GM12873 (cell line): Measurements from ENCODE around the gene GRID2.

Source experiments
- TF ChIP-seq, protein P1 (sequence below): IDR thresholded peaks from 2 replicates; pipeline ENCODE4 v1.5.1; 2012; ENCODE audit warnings: low read depth, mild to moderate bottlenecking, moderate library complexity, low read length, control low read depth; ENCODE audit not compliant: insufficient read depth; ENCODE audit errors: missing control alignments

Gene GRID2

DNA sequence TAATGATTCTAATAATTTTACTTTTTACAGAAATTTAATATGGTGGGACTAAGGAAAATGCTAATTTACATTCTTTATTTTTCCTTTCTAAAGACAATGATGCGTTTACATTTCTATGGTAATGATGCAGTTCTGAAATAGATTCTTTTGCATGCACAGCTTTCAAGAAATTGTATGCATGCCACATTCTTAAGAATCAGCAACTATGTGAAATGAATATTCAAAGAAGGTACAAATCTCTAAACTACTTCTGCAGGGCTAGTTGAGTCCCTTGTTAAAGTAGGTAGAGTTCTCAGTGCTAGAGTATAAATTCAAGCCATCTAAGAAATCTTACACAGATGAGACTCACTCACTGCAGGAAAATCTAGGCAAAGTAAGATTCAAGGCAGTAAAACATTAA is 24.5 kb upstream of the GRID2 start:
- TF ChIP-seq, protein P1, sequence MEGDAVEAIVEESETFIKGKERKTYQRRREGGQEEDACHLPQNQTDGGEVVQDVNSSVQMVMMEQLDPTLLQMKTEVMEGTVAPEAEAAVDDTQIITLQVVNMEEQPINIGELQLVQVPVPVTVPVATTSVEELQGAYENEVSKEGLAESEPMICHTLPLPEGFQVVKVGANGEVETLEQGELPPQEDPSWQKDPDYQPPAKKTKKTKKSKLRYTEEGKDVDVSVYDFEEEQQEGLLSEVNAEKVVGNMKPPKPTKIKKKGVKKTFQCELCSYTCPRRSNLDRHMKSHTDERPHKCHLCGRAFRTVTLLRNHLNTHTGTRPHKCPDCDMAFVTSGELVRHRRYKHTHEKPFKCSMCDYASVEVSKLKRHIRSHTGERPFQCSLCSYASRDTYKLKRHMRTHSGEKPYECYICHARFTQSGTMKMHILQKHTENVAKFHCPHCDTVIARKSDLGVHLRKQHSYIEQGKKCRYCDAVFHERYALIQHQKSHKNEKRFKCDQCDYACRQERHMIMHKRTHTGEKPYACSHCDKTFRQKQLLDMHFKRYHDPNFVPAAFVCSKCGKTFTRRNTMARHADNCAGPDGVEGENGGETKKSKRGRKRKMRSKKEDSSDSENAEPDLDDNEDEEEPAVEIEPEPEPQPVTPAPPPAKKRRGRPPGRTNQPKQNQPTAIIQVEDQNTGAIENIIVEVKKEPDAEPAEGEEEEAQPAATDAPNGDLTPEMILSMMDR = no peak

DNA sequence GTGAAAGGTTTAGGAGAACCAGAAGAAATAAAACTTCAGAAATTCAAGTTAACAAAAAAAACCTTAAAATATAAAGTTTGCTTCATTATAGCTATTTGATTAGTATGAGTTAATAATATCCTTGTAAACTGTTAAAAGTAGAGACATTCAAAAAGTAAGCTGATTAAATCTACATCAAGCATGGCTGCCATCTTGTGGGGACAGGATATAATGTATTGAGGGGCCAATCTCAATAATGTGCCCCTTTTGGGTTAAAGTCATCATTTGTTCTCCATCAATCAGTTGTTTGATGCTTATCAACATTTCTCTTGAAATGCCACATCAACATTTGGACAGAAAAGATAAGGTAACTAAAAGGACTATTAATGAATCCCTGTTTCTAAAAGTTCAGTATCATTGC is 4.6 kb upstream of the GRID2 start:
- TF ChIP-seq, protein P1 = no peak

DNA sequence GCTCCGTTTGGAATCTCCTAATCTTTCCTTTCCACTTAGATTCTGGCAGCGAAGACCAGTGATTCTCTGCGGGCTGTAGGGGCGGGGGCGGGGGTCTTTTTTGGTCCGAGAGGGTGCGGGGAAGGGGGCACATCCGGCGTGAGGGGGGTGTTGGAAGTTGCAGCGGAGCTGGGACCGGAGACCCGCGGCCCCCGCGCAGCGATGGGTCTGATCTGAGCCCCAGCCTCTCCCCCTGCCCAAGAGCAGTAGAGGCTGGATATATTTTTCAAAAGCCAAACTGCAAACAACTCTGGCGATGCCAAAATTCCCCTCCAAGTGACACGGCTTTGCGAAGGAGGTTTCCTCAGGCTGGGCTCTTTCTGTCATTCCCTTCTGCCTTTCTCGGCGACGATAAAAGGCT is 355 bp downstream of the GRID2 start:
- TF ChIP-seq, protein P1 = no peak

DNA sequence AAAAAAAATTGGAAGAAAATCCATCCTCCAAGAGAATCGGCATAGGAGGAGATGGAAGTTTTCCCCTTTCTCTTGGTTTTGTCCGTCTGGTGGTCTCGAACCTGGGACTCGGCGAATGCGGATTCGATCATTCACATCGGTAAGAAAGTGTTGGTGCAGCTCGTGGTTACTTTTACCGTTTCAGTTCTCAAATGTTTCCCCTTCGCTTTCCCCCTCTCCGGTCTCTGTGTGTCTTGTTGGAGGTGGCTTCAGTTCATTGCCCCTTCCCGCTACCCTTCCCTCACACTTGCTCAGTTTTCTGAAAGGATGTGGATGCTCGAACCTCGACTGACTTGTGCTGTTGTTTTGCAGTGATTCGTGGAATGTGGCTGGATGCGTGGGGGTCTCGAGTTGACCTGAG is 840 bp downstream of the GRID2 start:
- TF ChIP-seq, protein P1 = no peak

DNA sequence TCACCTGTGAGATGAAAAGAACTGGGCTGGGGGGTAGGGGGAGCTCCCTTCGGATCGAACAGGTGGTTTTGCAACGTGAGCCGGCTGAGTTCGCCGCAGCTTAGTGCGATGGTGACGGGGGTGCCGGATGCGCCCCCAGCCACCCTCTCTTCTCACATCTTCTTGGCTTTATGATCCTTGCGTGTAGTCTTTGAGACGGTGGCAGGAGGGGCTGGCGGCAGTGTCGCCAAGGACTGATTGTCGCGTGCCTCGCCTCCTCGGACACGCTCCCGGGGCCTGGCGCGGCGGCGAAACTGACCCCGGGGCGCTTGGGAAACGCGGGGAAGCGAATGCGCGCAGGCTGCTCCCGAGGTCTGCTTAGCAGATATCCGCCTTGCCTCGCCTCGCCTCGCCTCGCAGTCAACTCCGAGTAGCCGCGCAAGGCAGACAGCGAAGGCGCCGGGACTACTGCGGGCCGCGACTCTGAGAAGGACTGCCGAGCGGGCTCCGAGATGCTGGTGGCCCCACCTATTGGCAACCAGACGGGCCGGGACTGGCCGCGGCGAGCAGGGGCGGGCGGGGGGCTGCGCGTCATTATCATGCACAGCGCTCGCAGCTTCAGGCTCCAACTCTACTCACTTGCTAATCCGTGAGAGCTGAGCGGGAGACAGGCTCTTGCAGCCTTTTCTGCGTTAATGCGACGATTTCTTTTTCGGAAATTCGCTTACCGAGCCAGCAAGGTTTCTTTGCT is 1.5 kb downstream of the GRID2 start:
- TF ChIP-seq, protein P1 = no peak

DNA sequence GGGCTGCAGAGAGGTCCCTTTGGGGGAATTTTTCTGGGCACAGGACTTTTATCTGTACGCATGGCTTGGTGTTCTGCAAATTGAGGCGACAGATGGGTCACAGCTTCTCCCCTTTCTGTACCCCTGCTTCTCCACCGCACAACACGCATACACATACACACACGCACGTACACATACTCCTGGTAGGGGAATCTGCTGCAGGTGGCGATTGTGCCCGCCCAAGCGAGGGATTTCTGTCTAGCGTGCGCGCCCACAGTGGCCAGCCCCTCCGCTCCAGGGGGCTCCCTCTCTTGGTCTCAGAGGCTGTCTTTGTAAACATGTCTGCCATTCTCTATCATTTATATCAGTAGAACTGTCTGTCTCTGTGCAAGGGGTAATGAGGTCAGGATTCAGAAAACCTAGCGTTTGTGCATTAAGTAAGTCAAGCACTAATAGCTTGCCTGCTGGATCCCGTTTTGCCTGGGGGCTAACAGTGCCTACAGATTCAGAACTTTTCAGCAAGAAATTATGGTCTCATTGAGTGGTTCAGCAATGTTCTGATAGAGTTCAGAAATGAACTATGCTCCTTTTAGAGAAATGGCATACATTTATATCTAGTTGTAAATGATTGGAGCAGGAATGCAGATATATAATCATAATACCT is 2.2 kb downstream of the GRID2 start:
- TF ChIP-seq, protein P1 = no peak

DNA sequence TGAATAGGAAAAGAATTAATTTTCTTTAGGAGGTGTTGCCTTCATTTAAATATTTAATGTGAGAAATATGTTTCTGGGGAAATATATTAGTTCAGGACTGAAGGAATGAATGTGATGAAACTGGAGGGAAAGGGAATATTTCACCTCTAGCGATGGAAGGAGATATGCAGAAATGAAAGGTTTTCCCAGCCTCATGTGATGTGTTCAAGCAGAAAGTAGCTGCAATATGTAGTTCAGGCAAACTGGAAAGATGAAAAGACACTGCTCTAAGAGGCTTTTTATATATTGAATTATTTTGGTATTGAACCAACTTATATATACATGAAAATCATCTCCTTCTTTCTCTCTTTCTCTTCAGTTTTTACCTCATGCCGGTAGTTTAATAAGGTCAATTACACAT is 3.4 kb downstream of the GRID2 start:
- TF ChIP-seq, protein P1 = no peak
